Measurements from ENCODE around the gene LPP.

GRCh38 chr3:188326111-188326510, 172.2 kb downstream of the LPP start:
- TF ChIP-seq EZH2 (IDR thresholded peaks at IDR 0.05) (no peak), POLR2AphosphoS5 (IDR thresholded peaks at IDR 0.05; ENCODE audit: borderline replicate concordance, low read depth, low read length) (no peak), FOXP2 (optimal IDR thresholded peaks at IDR 0.05; ENCODE audit: control extremely low read depth, extremely low read length, insufficient read depth) (no peak)

Measured in SK-N-MC (cell line).